NCI-H2107 treated with DMSO at 0.1 percent for 48 hours (cell line): ENCODE results near the gene GHRHR.

Source experiments
- DNase-seq: peaks from one replicate; lab custom pipeline; 2025; ENCODE audit not compliant: unreplicated experiment; lab: John Stamatoyannopoulos, UW

The GHRHR gene

GRCh38 chr7:30963842-30964241, at the start of gene GHRHR:
Gene GHRHR (plus strand): TSS chr7:30963953. CDS start chr7:30964069, 116 bp downstream.
- DNase-seq, result no peak

GRCh38 chr7:30914596-30914995, 49.2 kb upstream of the GHRHR start:
- no peak for DNase-seq

DNA sequence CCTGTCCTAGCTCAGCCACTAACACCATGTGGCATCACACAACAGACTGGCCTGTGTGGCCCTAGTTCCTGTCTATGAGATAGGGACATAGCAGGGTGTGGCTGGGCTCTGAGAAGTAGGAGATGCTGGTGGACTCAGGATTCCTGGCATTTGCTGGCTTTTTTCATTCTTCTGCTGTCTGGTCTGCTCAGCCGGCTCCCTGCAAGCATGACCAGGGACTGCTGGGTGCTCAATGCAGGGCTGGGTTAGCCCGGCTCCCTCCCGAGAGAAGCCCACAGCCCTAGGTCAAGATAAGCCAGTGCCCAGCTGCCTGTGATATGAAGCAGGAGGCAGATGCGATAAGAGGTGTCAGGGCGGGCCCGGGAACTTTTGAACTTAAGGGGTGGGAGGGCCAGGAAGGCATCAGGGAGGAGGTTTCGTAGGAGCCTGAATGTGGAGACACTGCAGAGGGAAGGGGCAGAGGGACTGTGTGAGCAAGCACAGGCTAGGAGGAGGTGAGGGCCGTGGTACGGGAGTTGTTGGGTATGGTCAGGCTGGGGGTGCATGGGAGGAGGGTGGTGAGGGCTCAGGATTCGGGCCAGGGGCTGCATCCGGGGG, 48.6 kb upstream of the GHRHR start:
- DNase-seq, result no peak

GRCh38 chr7:30915751-30916150, 48.0 kb upstream of the GHRHR start:
- DNase-seq, result no peak

DNA sequence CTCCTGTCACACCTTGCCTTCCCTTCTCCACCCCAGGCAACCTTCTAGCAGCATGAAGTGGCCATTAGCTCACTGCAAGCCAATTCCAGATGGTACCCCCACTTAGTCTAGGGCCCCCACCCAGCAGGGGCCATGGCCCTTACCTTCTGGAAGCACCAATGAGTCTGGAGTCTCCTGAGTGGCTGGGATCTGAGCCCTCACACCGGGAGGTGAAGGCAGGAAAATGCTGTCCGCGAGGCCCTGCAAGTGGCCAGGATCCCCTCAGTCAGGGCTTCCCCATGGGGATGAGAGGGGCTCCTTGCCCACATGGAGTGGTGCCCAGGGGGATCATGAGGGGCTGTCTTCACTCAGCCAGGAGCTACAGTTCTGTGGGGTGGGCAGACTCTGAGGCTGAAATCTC, 47.5 kb upstream of the GHRHR start:
- no peak for DNase-seq

DNA sequence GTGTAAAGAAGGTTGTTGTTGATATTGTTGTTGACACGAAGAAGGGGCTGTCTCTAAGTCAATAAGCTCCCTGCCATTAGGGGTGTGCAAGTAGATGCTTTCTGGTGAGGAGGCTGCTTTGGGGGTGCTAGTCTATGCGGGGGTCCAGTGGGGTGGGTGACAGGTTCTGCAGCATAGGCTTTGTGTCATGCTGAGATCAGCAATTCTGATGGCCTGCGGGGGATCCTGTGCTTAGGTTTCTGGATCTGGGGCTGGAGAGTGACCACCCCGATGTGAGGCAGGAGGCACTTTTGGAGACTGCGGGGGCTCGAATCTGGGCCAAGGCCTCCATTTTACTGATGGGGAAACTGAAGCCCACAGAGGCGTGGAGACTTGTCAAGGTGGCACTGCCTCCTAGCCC, 47.0 kb upstream of the GHRHR start:
- DNase-seq, result no peak

GRCh38 chr7:30917216-30917893, 46.4 kb upstream of the GHRHR start:
- DNase-seq, result no peak

DNA sequence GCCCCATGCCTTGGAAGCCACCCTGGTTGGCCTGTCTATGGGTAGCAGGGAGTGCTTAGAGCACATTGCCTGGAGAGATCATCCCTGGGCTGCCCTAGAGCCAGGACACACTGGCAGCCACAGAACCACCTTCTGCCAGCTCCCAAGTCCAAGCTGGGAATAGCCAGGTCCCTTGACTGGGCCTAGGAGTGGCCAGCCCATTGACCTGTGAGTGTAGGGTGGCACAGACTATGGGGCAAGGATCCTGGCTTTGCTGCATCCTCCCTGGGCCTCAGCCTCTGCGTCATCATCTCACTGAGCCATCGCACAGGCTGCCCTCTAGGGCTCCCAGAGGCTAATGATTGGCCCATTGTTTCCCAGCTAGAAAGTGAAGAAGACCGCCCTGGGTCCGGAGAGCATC, 45.1 kb upstream of the GHRHR start:
- no peak for DNase-seq

DNA sequence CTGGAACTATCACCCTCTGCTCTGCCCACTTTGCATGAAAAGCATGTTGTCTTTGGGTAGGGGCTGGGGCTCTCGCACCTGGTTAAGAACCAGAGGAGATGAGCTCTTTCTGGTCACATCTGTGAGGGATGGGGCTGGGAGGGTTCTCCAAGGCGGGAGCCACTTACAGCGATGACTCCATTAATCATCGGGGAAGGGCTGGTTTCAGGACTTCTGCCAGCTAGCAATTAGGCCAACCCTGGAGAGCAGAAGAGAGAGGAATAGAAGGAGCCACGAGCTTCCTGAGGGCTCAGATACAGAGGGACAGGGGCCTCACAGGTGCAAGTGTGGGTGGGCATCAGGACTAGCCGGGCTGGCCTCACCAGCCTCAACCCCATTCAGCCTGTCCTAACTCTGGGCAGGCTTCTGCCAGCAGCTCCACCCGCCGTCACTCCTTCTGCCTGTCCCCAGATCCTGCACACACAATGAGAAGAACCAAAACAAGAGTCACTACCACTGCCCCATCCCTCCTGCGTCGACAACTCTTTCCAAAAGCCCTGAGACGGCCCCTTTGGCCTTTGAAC, 43.7 kb upstream of the GHRHR start:
- DNase-seq, result peak; percentile 20

DNA sequence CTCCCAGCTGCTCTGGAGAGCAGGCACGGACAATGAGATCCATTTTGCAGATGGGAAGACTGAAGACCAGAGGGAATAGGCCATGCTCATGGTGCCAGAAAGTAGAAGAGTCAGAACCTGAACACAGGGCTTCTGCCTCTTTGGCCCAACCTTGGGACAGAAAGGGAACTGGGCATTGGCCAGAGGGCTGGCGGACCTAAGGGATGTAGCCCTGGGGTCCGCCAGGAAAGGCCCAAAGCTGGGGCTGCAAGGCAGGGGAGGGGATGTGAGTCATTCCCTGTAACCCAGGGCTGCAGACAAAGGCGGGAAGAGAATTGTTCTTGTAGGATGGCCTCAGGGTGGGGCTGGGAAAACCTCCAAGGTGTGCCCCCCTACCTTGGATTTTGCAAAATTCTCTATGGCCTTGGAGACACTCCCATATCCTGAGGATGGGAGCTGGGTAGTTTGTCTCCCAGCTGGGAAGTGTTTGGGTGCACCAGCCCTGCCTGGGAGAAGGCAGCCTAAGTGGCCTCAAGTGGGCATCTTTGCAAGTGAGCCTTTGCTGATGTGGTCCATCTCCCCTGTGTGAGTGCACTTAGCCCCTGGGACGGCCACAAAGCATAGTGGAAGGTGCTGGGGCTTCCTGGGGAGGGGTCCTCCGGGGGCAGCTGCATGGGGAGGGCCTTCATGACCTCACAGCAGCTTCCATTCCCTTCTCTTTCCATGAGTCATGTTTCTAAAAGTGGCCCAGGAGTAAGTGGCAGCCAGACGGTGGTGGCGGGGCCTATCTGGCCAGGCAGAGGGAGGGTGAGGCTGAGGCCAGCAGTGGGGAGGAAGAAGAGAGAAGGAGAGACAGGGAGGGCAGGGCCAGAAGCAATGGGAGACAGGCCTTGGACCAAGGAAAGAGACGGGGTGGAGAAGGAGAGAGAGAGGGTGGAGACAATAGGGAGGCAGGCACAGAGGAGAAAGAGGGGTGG, 42.9 kb upstream of the GHRHR start:
- peak; percentile 4 for DNase-seq

- DNase-seq, result no peak
Measured at GRCh38 chr7:30921540-30922401, 42.0 kb upstream of the GHRHR start.

DNA sequence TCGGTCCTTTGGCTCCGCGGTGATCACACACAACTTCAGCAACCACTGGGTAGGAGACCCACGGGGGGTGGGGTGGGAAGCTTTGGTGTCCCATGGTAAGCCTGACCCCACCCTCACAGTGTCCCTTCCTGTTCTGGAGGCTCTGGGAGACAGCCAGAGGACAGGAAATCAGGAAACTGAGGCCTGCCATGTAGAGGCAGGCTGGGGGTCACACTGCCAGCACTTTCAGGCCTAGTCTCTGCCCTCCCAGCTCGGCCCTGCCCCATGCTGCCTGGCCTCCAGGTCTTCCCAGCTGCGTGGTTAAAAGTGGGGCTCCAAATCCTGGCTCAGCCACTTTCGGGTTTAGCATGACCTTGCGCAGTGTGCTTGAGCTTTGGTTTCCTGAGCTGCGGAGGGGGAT, 41.2 kb upstream of the GHRHR start:
- DNase-seq, result no peak

GRCh38 chr7:30923009-30923773, 40.6 kb upstream of the GHRHR start:
- no peak for DNase-seq

- DNase-seq, result no peak
Measured at GRCh38 chr7:30923774-30924413, 39.9 kb upstream of the GHRHR start.

- no peak for DNase-seq
Measured at GRCh38 chr7:30924624-30925023, 39.1 kb upstream of the GHRHR start.

- DNase-seq, result no peak
Measured at GRCh38 chr7:30925117-30925516, 38.6 kb upstream of the GHRHR start.

DNA sequence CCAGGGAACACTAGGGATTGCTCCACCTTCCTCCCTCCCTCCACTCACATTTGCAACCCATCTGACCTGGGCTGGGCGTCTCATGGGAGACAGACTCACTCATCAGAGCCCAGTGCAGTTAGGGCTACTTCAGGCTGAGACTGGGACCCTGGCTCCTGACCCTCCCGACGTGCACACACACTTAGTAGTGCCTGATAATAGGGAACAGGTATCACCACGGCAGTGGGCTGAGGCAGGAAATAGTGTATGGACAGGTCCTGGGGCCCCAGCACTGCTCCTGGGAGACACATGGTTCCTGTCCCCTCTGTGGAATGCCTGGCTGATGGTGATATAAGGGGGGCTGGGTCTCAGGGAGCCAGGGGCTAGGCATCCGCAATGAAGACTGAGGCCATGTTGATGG, 37.8 kb upstream of the GHRHR start:
- DNase-seq, result no peak

DNA sequence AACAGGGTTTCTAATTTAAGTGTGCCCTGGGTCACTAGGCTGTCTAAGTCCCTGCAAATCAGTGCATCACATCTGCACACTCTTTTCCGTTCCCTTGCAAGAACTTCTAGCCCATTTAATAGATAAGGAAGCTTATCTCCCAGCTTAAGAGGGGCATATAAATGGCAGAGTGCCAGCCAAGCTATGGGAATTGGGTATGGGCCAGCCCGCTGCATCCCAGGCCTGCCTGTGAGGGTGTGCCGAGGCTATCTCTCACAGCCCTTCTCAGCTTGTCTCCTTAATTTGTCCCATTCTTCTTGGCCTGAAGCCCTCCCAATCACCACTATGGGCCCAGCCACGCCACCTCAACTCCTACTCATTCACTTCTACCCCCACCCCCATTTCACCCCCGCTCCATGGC, 37.4 kb upstream of the GHRHR start:
- DNase-seq, result no peak

DNA sequence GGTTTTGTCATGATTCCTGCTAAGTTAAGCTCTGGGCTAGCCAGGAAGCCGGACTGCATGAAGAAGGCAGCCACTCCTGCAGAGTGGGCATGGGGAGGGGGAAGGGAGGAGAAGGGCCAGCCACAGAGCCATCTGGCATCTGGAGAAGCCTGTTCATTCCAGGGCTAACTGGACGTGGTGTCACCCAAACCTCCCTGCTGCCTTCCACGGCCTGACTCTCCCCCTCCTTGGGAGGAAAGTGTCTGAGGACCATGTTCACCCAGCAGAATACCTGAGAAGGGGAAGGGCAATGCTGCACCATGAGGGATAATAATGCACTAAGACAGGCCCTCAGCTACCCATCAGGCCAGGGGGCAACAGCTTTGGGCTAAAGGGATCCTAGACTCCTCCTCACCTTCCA, 36.7 kb upstream of the GHRHR start:
- DNase-seq, result no peak
